ENCODE measurements around the gene CAV2. TPM values are rescaled to one million over a fixed set of nuclear protein-coding genes. Genes with fewer than 3 reads are reported as not detected.

CAV2 gene
- total and polyA plus RNA-seq, 2 experiments from 2014 or later = 9.9 to 17.4 TPM

GRCh38 chr7:116496653-116497052 lies 2.9 kb upstream of the CAV2 start:
- H3K4me1 ChIP-seq (ENCODE audit: low read depth) = peaks cover 15% of the 10 kb centered on the region
- H3K27ac ChIP-seq = no peak overlapping the region
- no peak for TF ChIP-seq CTCF (IDR thresholded peaks at IDR 0.05; ENCODE audit: low read depth, low read length)
- H3K9me3 ChIP-seq (ENCODE audit: low read depth) = no peaks in the 10 kb centered on the region
- H3K36me3 ChIP-seq = no peaks in the 10 kb centered on the region
- DNase-seq (ENCODE audit: low read depth in 1 of 2, low spot score in 1 of 2) = no peak
- H3K27me3 ChIP-seq = no peaks in the 10 kb centered on the region
- no peak overlapping the region for H3K4me3 ChIP-seq

- no peak overlapping the region for H3K4me3 ChIP-seq
- TF ChIP-seq CTCF (IDR thresholded peaks at IDR 0.05; ENCODE audit: low read depth, low read length) = no peak
- no peak for DNase-seq (ENCODE audit: low read depth in 1 of 2, low spot score in 1 of 2)
- H3K36me3 ChIP-seq = no peaks in the 10 kb centered on the region
- no peaks in the 10 kb centered on the region for H3K9me3 ChIP-seq (ENCODE audit: low read depth)
- H3K27me3 ChIP-seq = no peaks in the 10 kb centered on the region
- H3K4me1 ChIP-seq (ENCODE audit: low read depth) = peaks cover 19% of the 10 kb centered on the region
- H3K27ac ChIP-seq = no peak overlapping the region
Measured at GRCh38 chr7:116497708-116498107, 1.8 kb upstream of the CAV2 start.

- peak; percentile 26 to 57 for DNase-seq (ENCODE audit: low read depth in 1 of 2, low spot score in 1 of 2)
- Histone ChIP-seq H3K4me3 (peak overlapping the region; percentile 43), H3K4me1 (ENCODE audit: low read depth) (peaks cover 19% of the 10 kb centered on the region), H3K9me3 (ENCODE audit: low read depth) (no peaks in the 10 kb centered on the region), H3K36me3 (no peaks in the 10 kb centered on the region), H3K27ac (no peak overlapping the region), H3K27me3 (no peaks in the 10 kb centered on the region)
- no peak for TF ChIP-seq CTCF (IDR thresholded peaks at IDR 0.05; ENCODE audit: low read depth, low read length)
Measured at GRCh38 chr7:116500078-116500853, 728 bp downstream of the CAV2 start.

DNA sequence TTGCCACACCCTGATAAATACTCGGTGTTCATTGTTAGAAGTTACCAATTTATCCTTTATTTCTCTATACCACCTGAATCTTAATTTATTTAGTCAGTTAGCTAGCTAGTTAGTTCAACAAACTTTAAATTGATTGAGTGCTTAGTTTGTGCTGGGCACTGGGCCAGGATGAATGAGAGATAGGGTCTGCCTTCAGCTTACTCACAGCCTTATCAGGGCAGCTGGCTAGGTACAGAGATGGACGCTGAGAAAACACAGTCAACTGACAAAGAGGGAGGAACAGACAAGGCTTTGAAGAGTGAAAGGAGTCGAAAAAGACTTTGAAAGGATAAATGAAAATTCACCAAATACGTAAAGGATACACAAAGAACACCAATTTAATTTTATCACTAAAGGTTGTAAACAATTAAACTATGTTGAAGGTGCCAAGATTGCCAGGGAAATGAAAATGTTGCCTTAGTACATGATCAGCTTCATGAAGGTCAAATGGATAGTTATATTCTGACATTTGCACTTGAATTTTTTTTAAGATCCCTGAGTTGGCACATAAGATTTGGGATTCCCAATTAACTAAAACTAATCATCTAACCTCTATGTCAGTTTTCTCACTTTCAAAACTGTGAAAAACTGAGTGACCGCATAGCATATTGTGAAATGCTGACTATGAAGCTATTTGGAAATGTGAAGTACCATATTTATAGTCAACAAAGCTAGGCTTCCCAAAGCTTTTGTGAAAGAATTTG lies 2.1 kb downstream of the CAV2 start:
- DNase-seq (ENCODE audit: low read depth in 1 of 2, low spot score in 1 of 2) = peak in 1 of 2 donors; percentile 43
- H3K4me1 ChIP-seq (ENCODE audit: low read depth) = peaks cover 19% of the 10 kb centered on the region
- H3K4me3 ChIP-seq = no peak overlapping the region
- H3K9me3 ChIP-seq (ENCODE audit: low read depth) = no peaks in the 10 kb centered on the region
- no peak for TF ChIP-seq CTCF (IDR thresholded peaks at IDR 0.05; ENCODE audit: low read depth, low read length)
- H3K27me3 ChIP-seq = no peaks in the 10 kb centered on the region
- H3K27ac ChIP-seq = no peak overlapping the region
- peaks cover 3% of the 10 kb centered on the region for H3K36me3 ChIP-seq

- DNase-seq (ENCODE audit: low read depth in 1 of 2, low spot score in 1 of 2) = no peak
- Histone ChIP-seq H3K4me1 (ENCODE audit: low read depth) (peaks cover 19% of the 10 kb centered on the region), H3K9me3 (ENCODE audit: low read depth) (no peaks in the 10 kb centered on the region), H3K36me3 (peaks cover 3% of the 10 kb centered on the region), H3K27ac (no peak overlapping the region), H3K27me3 (no peaks in the 10 kb centered on the region), H3K4me3 (no peak overlapping the region)
- TF ChIP-seq CTCF (IDR thresholded peaks at IDR 0.05; ENCODE audit: low read depth, low read length) = no peak
Measured at GRCh38 chr7:116502201-116503096, 2.9 kb downstream of the CAV2 start.
